Ishikawa (cell line): ENCODE results near the gene ERLEC1.

Source experiments
- CEBPB ChIP-seq: IDR thresholded peaks from 2 replicates; pipeline ENCODE4 v1.6.1; 2012
- REST ChIP-seq: IDR thresholded peaks from 2 replicates; pipeline ENCODE4 v1.6.1; 2012; ENCODE audit warnings: low read depth, mild to moderate bottlenecking
- TAF1 ChIP-seq: IDR thresholded peaks from 2 replicates; pipeline ENCODE4 v1.6.1; 2012; ENCODE audit warnings: low read depth, mild to moderate bottlenecking

GRCh38 chr2:53826030-53826410 lies 39.2 kb downstream of the ERLEC1 start:
- TF ChIP-seq CEBPB (no peak), REST (no peak), TAF1 (no peak)
